GM18526 (cell line): Measurements from ENCODE around the gene GAGE12G.
"Not testable (repeated sequence)": the region's sequence is repeated elsewhere in the genome, so short reads cannot be mapped to it uniquely, and the experiment has no call there.

Experiments
- POLR2A ChIP-seq: IDR thresholded peaks from 3 replicates; pipeline ENCODE4 v1.6.1; 2011; ENCODE audit not compliant: insufficient read length; ENCODE audit errors: extremely low read depth

Gene GAGE12G, protein sequence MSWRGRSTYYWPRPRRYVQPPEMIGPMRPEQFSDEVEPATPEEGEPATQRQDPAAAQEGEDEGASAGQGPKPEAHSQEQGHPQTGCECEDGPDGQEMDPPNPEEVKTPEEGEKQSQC

DNA sequence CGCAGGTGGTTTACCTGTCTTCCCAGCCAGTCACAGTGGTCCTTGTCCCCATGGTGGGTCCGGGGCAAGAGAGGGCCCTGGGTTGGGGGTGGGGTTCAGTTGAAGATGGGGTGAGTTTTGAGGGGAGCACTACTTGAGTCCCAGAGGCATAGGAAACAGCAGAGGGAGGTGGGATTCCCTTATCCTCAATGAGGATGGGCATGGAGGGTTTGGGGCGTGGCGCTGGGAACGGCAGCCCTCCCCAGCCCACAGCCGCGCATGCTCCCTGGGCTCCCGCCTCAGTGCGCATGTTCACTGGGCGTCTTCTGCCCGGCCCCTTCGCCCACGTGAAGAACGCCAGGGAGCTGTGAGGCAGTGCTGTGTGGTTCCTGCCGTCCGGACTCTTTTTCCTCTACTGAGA lies at the start of gene GAGE12G:
TSS of gene GAGE12G (plus strand) at position 301 of the 400 bp plus-strand sequence. CDS start 1,155 bp downstream, outside the sequence.
- TF ChIP-seq POLR2A, result not testable (repeated sequence)

- TF ChIP-seq POLR2A, result not testable (repeated sequence)
Observed at GRCh38 chrX:49531877-49532276, 38.3 kb upstream of the GAGE12G start, which contains the start of gene GAGE12C. TSS of gene GAGE12C (plus strand) at chrX:49532177. CDS start at chrX:49533332, 1,155 bp downstream.

DNA sequence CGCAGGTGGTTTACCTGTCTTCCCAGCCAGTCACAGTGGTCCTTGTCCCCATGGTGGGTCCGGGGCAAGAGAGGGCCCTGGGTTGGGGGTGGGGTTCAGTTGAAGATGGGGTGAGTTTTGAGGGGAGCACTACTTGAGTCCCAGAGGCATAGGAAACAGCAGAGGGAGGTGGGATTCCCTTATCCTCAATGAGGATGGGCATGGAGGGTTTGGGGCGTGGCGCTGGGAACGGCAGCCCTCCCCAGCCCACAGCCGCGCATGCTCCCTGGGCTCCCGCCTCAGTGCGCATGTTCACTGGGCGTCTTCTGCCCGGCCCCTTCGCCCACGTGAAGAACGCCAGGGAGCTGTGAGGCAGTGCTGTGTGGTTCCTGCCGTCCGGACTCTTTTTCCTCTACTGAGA lies 28.8 kb upstream of the GAGE12G start, which contains the start of gene GAGE12D:
TSS of gene GAGE12D (plus strand) at position 301 of the 400 bp plus-strand sequence. CDS start 1,155 bp downstream, outside the sequence.
- TF ChIP-seq POLR2A, result not testable (repeated sequence)

DNA sequence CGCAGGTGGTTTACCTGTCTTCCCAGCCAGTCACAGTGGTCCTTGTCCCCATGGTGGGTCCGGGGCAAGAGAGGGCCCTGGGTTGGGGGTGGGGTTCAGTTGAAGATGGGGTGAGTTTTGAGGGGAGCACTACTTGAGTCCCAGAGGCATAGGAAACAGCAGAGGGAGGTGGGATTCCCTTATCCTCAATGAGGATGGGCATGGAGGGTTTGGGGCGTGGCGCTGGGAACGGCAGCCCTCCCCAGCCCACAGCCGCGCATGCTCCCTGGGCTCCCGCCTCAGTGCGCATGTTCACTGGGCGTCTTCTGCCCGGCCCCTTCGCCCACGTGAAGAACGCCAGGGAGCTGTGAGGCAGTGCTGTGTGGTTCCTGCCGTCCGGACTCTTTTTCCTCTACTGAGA lies 19.2 kb upstream of the GAGE12G start, which contains the start of gene GAGE12E:
TSS of gene GAGE12E (plus strand) at position 301 of the 400 bp plus-strand sequence. CDS start 1,155 bp downstream, outside the sequence.
- not testable (repeated sequence) for TF ChIP-seq POLR2A

- TF ChIP-seq POLR2A, result not testable (repeated sequence)
Observed at GRCh38 chrX:49560542-49560941, 9.7 kb upstream of the GAGE12G start, which contains the start of gene GAGE12F. TSS of gene GAGE12F (plus strand) at chrX:49560842. CDS start at chrX:49561997, 1,155 bp downstream.

GRCh38 chrX:49579649-49580048 lies 9.4 kb downstream of the GAGE12G start, which contains the start of gene GAGE12H:
TSS of gene GAGE12H (plus strand) at chrX:49579949. CDS start at chrX:49581104, 1,155 bp downstream.
- TF ChIP-seq POLR2A, result not testable (repeated sequence)

GRCh38 chrX:49589196-49589595 lies 19.0 kb downstream of the GAGE12G start, which contains the start of gene GAGE2A:
TSS of gene GAGE2A (plus strand) at chrX:49589496. CDS start at chrX:49590651, 1,155 bp downstream.
- TF ChIP-seq POLR2A, result not testable (repeated sequence)

GRCh38 chrX:49598720-49599119 lies 28.5 kb downstream of the GAGE12G start, which contains the start of gene GAGE1:
TSS of gene GAGE1 (plus strand) at chrX:49599020. CDS start at chrX:49600175, 1,155 bp downstream.
- not testable (repeated sequence) for TF ChIP-seq POLR2A

DNA sequence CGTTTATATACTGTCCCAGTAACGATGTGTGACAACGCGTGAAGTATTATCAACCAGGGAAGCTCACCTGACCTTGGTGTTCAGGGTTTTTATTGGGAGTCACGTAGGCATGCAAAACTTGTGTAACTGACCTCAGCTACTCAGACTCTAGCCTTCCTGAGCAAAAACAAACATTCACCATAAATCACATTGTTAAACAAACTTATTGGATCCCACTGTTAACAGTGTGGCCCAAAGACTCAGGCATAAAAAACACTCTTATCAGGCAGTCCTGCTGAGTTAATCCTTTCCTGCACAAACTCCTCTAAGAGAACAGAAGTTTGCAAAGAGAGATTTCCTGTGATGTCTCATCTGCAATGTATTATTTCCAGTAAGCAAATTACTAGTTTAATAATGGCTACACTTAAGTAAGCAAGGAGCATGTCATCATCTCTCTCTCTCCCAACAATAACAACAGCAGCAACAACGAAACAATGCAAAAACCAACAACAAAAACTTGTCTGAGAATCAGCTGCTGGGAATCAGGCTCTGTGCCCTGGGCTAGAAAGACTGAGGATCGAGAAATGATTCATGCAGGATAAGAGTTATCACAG lies 40.6 kb downstream of the GAGE12G start:
- no peak for TF ChIP-seq POLR2A

GRCh38 chrX:49618574-49618973 lies 48.4 kb downstream of the GAGE12G start:
- TF ChIP-seq POLR2A, result no peak
